Endothelial cell of umbilical vein (primary cell): ENCODE measurements around the gene RBM33. TPM values are rescaled to one million over a fixed set of nuclear protein-coding genes. Genes with fewer than 3 reads are reported as not detected.

ENCODE experiments used
- BruUV-seq: library from RNA; stranded (reverse); fragments of 400-500 nt; replicated peaks from 2 replicates; lab custom pipeline; 2021; lab: Mats Ljungman, UMichigan
- CTCF ChIA-PET: fragments of 300-600, 350-600 bp; sonication (Branson Sonifier 250); formaldehyde crosslinking; loops from one replicate; lab custom pipeline; 2021; ENCODE audit warnings: antibody characterized with exemption, inconsistent platforms; lab: Charles Lee
- POLR2A ChIA-PET: fragments of 300-600, 350-600 bp; sonication (Branson Sonifier 250); formaldehyde crosslinking; loops from one replicate; lab custom pipeline; 2021; ENCODE audit warnings: antibody characterized with exemption, inconsistent platforms; lab: Charles Lee
- DNase-seq: peaks from one replicate; pipeline ENCODE4 v3.0.0-alpha.2; 2011; ENCODE audit warnings: low read depth, low spot score
- FAIRE-seq: peaks from 2 replicates; lab custom pipeline; 2011; peaks lifted over from hg19 to GRCh38; lab: Jason Lieb, UNC
- H2AFZ ChIP-seq: 2 replicates; pipeline ENCODE4 v1.6.0; 2012; ENCODE audit warnings: low read depth, low read length, control low read depth, inconsistent platforms
- H3K27ac ChIP-seq: 2 replicates; pipeline ENCODE4 v1.5.1; 2011; ENCODE audit warnings: low read depth, mild to moderate bottlenecking, control low read depth, low read length, moderate library complexity; ENCODE audit not compliant: insufficient read depth
- H3K27me3 ChIP-seq, 2 experiments: 2 replicates each; pipeline versions ENCODE4 v1.6.0 to v1.6.1; 2011; ENCODE audit warnings: low read length in 2 of 2, mixed read lengths in 1 of 2; ENCODE audit not compliant: control insufficient read depth in 2 of 2, insufficient read depth in 2 of 2
- H3K36me3 ChIP-seq, 2 experiments: 2 replicates in 1 of 2; 3 replicates in 1 of 2; pipeline ENCODE4 v1.5.1; 2011; ENCODE audit warnings: low read length in 2 of 2, mild to moderate bottlenecking in 1 of 2, moderate library complexity in 1 of 2; ENCODE audit not compliant: control insufficient read depth in 2 of 2, insufficient read depth in 2 of 2; ENCODE audit errors: extremely low read depth in 1 of 2
- H3K4me1 ChIP-seq: 3 replicates; pipeline ENCODE4 v1.5.1; 2011; ENCODE audit warnings: mild to moderate bottlenecking, low read length; ENCODE audit not compliant: control insufficient read depth, insufficient read depth; ENCODE audit errors: extremely low read depth
- H3K4me2 ChIP-seq: 2 replicates; pipeline ENCODE4 v1.6.1; 2011; ENCODE audit warnings: low read length, control low read depth, mixed read lengths; ENCODE audit not compliant: insufficient read depth
- H3K4me3 ChIP-seq, 3 experiments: fragments of 200-600 bp in 1 of 3; sonication (generic), shearing (Covaris generic) in 1 of 3; replicated peaks in 1 of 3; 2 replicates each; pipeline ENCODE4 v1.5.1; 2011 to 2016; ENCODE audit warnings: control low read depth in 3 of 3, low read length in 3 of 3, mild to moderate bottlenecking in 2 of 3, inconsistent platforms in 1 of 3, low read depth in 1 of 3, moderate library complexity in 1 of 3; ENCODE audit not compliant: insufficient read depth in 1 of 3
- H3K79me2 ChIP-seq: 2 replicates; pipeline ENCODE4 v1.6.0; 2012; ENCODE audit warnings: low read length, inconsistent platforms; ENCODE audit not compliant: control insufficient read depth, insufficient read depth
- H3K9ac ChIP-seq: replicated peaks from 2 replicates; pipeline ENCODE3; 2011; ENCODE audit warnings: low read length, control low read depth; ENCODE audit not compliant: insufficient read depth; ENCODE audit errors: extremely low read depth
- H3K9me1 ChIP-seq: replicated peaks from 3 replicates; pipeline ENCODE4 v1.6.0; 2011; ENCODE audit warnings: mild to moderate bottlenecking, low read length; ENCODE audit not compliant: control insufficient read depth, insufficient read depth; ENCODE audit errors: extremely low read depth
- H3K9me3 ChIP-seq: replicated peaks from 2 replicates; pipeline ENCODE4 v1.5.1; 2012; ENCODE audit warnings: low read length, inconsistent platforms; ENCODE audit not compliant: control insufficient read depth, insufficient read depth
- H4K20me1 ChIP-seq: replicated peaks from 2 replicates; pipeline ENCODE3; 2011; ENCODE audit warnings: mild to moderate bottlenecking, low read length; ENCODE audit not compliant: control insufficient read depth, insufficient read depth; ENCODE audit errors: extremely low read depth
- CTCF ChIP-seq, 2 donors: IDR thresholded peaks; 1 replicate in 1 of 2; 2 replicates in 1 of 2; pipeline ENCODE4 v1.5.1; 2011; ENCODE audit warnings: low read length in 2 of 2, mild to moderate bottlenecking in 2 of 2, moderate library complexity in 2 of 2, control low read depth in 1 of 2, inconsistent platforms in 1 of 2, low read depth in 1 of 2; ENCODE audit not compliant: insufficient read depth in 1 of 2; ENCODE audit errors: extremely low read depth in 1 of 2
- EZH2 ChIP-seq: IDR thresholded peaks from 2 replicates; pipeline ENCODE4 v1.6.1; 2012; ENCODE audit warnings: borderline replicate concordance, low read depth, mild to moderate bottlenecking, moderate library complexity, low read length, inconsistent platforms; ENCODE audit not compliant: severe bottlenecking
- FOS ChIP-seq: IDR thresholded peaks from 2 replicates; pipeline ENCODE4 v1.6.1; 2011; ENCODE audit warnings: mild to moderate bottlenecking, low read length, moderate library complexity, borderline replicate concordance; ENCODE audit not compliant: insufficient read depth
- GATA2 ChIP-seq: IDR thresholded peaks from 2 replicates; pipeline ENCODE4 v1.7.0; 2011; ENCODE audit warnings: low read depth, mild to moderate bottlenecking, moderate library complexity, mixed read lengths, low read length; ENCODE audit not compliant: insufficient read length, insufficient read depth
- JUN ChIP-seq: IDR thresholded peaks from 2 replicates; pipeline ENCODE4 v1.6.1; 2011; ENCODE audit warnings: borderline replicate concordance, low read depth; ENCODE audit not compliant: insufficient read length, insufficient read depth
- MYC ChIP-seq: IDR thresholded peaks from one replicate; pipeline ENCODE4 v1.6.1; 2011; ENCODE audit warnings: mild to moderate bottlenecking, low read depth, low read length
- POLR2A ChIP-seq: IDR thresholded peaks from 2 replicates; pipeline ENCODE4 v1.6.1; 2012; ENCODE audit warnings: low read depth, mild to moderate bottlenecking, control low read depth, low read length
- POLR2AphosphoS5 ChIP-seq: IDR thresholded peaks from 2 replicates; pipeline ENCODE4 v1.6.1; 2012; ENCODE audit warnings: low read depth, mild to moderate bottlenecking, control low read depth, low read length, moderate library complexity; ENCODE audit not compliant: insufficient read depth
- dilution Hi-C: fragments of 300-500 bp; cut with MboI; formaldehyde crosslinking; loops from one replicate; pipeline ENCODE4 v1.15.0; 2019; ENCODE audit warnings: low sequenced_read_pairs; ENCODE audit not compliant: extremely low pct_ligation_motif_present
- intact Hi-C: fragments of 100-400 bp; cut with micrococcal nuclease; formaldehyde crosslinking; loops from one replicate; pipeline ENCODE4 v1.10.0; 2022
- polyA plus RNA-seq, 4 experiments: library from polyadenylated mRNA; depleted of rRNA in 3 of 4; stranded (reverse) in 3 of 4; unstranded in 1 of 4; fragments of >200 nt; gene quantifications; 2 replicates each; pipeline versions ENCODE4 v1.2.1 to v1.2.3, GENCODE V29; 2011 to 2012; ENCODE audit warnings: missing spikeins in 1 of 4
- total RNA-seq: library from RNA; stranded (reverse); gene quantifications from 2 replicates; pipeline ENCODE4 v1.2.3, GENCODE V29; 2021
- TF ChIP-seq, protein P1 (sequence below): IDR thresholded peaks from 2 replicates; pipeline ENCODE4 v1.6.1; 2011; ENCODE audit not compliant: insufficient read depth, insufficient read length

The RBM33 gene
- total and polyA plus RNA-seq, 2 donors (not counting 3 experiments of a cell fraction or from before 2014, with no cell fraction given), result 16.2 to 68.2 TPM

DNA sequence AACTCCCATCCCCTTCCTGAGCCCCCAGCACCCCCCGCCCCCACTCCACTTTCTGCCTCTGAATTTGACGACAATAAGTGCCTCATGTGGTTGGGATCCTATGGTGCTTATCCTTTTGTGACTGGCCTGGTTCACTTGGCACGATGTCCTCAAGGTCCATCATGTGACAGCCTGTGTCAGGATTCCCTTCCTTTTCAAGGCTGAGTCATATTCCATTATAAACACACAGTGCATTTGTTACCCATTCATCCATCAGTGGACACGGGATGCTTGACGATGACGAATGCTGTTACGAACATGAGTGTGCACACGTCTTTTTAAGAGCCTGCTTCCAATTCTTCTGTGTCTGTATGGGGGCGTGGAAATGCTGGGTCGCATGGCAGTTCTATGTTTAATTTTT, 141.1 kb downstream of the RBM33 start:
- ChIA-PET CTCF (interaction anchor here (2.5 kb wide), 1 partner anchor 187 kb away, joined by 12 read pairs; no protein-coding TSS in a partner anchor), POLR2A (no interaction called here)
- no peaks in the 10 kb centered on the region for H3K9me3 ChIP-seq
- intact Hi-C loops, result no loop called here
- FAIRE-seq, result peak; percentile 85
- no peak overlapping the region for H3K4me2 ChIP-seq
- dilution Hi-C loops, result no loop called here
- no peak overlapping the region for H3K27ac ChIP-seq
- no peaks in the 10 kb centered on the region for H3K9me1 ChIP-seq
- no peak overlapping the region for H3K4me3 ChIP-seq
- H3K4me1 ChIP-seq, result no peaks in the 10 kb centered on the region
- peaks cover 0 to 5% of the 10 kb centered on the region in 2 experiments for H3K36me3 ChIP-seq
- H3K27me3 ChIP-seq, result peaks cover 0 to 2% of the 10 kb centered on the region in 2 experiments
- no peak overlapping the region for H3K9ac ChIP-seq
- DNase-seq, result peak; percentile 51
- no TSS peak for BruUV-seq
- no peak overlapping the region for H2AFZ ChIP-seq
- TF ChIP-seq POLR2AphosphoS5 (no peak), JUN (peak; percentile 56), FOS (peak; percentile 15), MYC (no peak), POLR2A (no peak), GATA2 (no peak), CTCF (IDR thresholded peaks at IDR 0.05; ENCODE audit: extremely low read depth in 1 of 2, insufficient read depth in 1 of 2, low read depth in 1 of 2, low read length in 2 of 2) (no peak), EZH2 (no peak)
- TF ChIP-seq, protein P1, sequence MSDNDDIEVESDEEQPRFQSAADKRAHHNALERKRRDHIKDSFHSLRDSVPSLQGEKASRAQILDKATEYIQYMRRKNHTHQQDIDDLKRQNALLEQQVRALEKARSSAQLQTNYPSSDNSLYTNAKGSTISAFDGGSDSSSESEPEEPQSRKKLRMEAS, result no peak
- H4K20me1 ChIP-seq, result no peaks in the 10 kb centered on the region
- H3K79me2 ChIP-seq, result no peaks in the 10 kb centered on the region
